Fibroblast of lung (primary cell): ENCODE measurements around the gene SSX3. TPM values are rescaled to one million over a fixed set of nuclear protein-coding genes. Genes with fewer than 3 reads are reported as not detected.
"Not testable (repeated sequence)": the region's sequence is repeated elsewhere in the genome, so short reads cannot be mapped to it uniquely, and the experiment has no call there.

ENCODE experiments used
- DNase-seq, 2 donors: peaks; one replicate each; pipeline versions ENCODE4 v3.0.0 to v3.0.0-alpha.2; 2010; ENCODE audit warnings: low read depth in 2 of 2
- H2AFZ ChIP-seq: 2 replicates; pipeline ENCODE4 v1.5.1; 2012; ENCODE audit warnings: low read length, control low read depth, inconsistent platforms
- H3K27ac ChIP-seq: 2 replicates; pipeline ENCODE4 v1.5.1; 2011; ENCODE audit warnings: low read length, control low read depth; ENCODE audit not compliant: insufficient read depth
- H3K27me3 ChIP-seq: 2 replicates; pipeline ENCODE4 v1.5.1; 2011; ENCODE audit warnings: mild to moderate bottlenecking, low read length; ENCODE audit not compliant: control insufficient read depth, insufficient read depth
- H3K36me3 ChIP-seq: 2 replicates; pipeline ENCODE4 v1.5.1; 2011; ENCODE audit warnings: low read length; ENCODE audit not compliant: control insufficient read depth, insufficient read depth
- H3K4me1 ChIP-seq: 2 replicates; pipeline ENCODE4 v1.5.1; 2011; ENCODE audit warnings: low read length; ENCODE audit not compliant: control insufficient read depth, insufficient read depth; ENCODE audit errors: extremely low read depth
- H3K4me2 ChIP-seq: 2 replicates; pipeline ENCODE4 v1.5.1; 2011; ENCODE audit warnings: low read length, control low read depth; ENCODE audit not compliant: insufficient read depth; ENCODE audit errors: extremely low read depth
- H3K4me3 ChIP-seq, 4 experiments: fragments of 200-600 bp in 1 of 4; sonication (generic) in 1 of 4; replicated peaks in 1 of 4; 2 replicates each; pipeline ENCODE4 v1.5.1; 2011 to 2016; ENCODE audit warnings: low read length in 4 of 4, low read depth in 3 of 4, mild to moderate bottlenecking in 3 of 4, control low read depth in 2 of 4, inconsistent platforms in 1 of 4, mixed read lengths in 1 of 4; ENCODE audit not compliant: insufficient read depth in 1 of 4; ENCODE audit errors: control extremely low read depth in 1 of 4
- H3K79me2 ChIP-seq: 2 replicates; pipeline ENCODE4 v1.5.1; 2012; ENCODE audit warnings: mild to moderate bottlenecking, low read length, inconsistent platforms; ENCODE audit not compliant: control insufficient read depth, insufficient read depth
- H3K9ac ChIP-seq: 2 replicates; pipeline ENCODE4 v1.5.1; 2011; ENCODE audit warnings: mild to moderate bottlenecking, low read length, control low read depth; ENCODE audit not compliant: insufficient read depth
- H3K9me3 ChIP-seq: 2 replicates; pipeline ENCODE4 v1.5.1; 2012; ENCODE audit warnings: low read depth, low read length; ENCODE audit not compliant: control insufficient read depth, insufficient read depth
- H4K20me1 ChIP-seq: 2 replicates; pipeline ENCODE4 v1.5.1; 2011; ENCODE audit warnings: low read length; ENCODE audit not compliant: control insufficient read depth, insufficient read depth; ENCODE audit errors: extremely low read depth
- CTCF ChIP-seq, 2 donors: IDR thresholded peaks in 1 of 2; conservative IDR thresholded peaks in 1 of 2; 1 replicate in 1 of 2; 2 replicates in 1 of 2; pipeline ENCODE4 v1.5.1; 2011 to 2012; ENCODE audit warnings: low read length in 2 of 2, control low read depth in 1 of 2, inconsistent platforms in 1 of 2, low read depth in 1 of 2, mild to moderate bottlenecking in 1 of 2
- EZH2 ChIP-seq: IDR thresholded peaks from 2 replicates; pipeline ENCODE4 v1.5.1; 2012; ENCODE audit warnings: low read length, control low read depth, mild to moderate bottlenecking; ENCODE audit errors: missing control alignments
- polyA plus RNA-seq, 2 donors: library from polyadenylated mRNA; depleted of rRNA in 1 of 2; stranded (reverse) in 1 of 2; unstranded in 1 of 2; fragments of >200 nt; gene quantifications; 2 replicates each; pipeline ENCODE4 v1.2.1, GENCODE V29; 2011 to 2012; ENCODE audit warnings: missing spikeins in 1 of 2
- total RNA-seq: library from RNA; depleted of rRNA; stranded (reverse); fragments of >200 nt; gene quantifications from 2 replicates; pipeline ENCODE4 v1.2.1, GENCODE V29; 2014

The SSX3 gene
- total and polyA plus RNA-seq, 2 donors (not counting 1 experiment from before 2014, with no cell fraction given): not detected

DNA sequence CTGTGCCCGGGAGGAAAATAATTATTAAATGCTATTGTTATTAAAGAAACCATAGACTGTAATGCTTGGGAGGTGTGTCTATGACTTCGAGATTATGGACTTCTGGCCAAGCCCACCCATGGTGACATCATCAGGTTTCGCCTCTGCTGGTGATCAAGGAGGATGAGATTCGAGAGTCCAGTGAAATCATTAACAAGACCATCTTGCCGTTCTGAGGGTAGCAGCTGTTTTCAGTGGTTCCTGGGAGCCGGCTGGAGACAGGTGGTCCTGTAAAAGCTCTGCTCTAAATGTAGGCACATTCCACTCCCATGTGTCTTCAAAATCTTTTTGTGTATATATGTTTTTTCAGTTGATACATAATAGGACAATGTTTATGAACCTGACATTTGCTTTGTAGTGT is 2.8 kb upstream of the SSX3 start:
- H3K4me1 ChIP-seq, H4K20me1 ChIP-seq, H3K79me2 ChIP-seq, H3K27ac ChIP-seq, H3K36me3 ChIP-seq, H3K9ac ChIP-seq, H3K4me2 ChIP-seq, DNase-seq, H3K4me3 ChIP-seq, H2AFZ ChIP-seq, H3K27me3 ChIP-seq, H3K9me3 ChIP-seq: not testable (repeated sequence)

DNA sequence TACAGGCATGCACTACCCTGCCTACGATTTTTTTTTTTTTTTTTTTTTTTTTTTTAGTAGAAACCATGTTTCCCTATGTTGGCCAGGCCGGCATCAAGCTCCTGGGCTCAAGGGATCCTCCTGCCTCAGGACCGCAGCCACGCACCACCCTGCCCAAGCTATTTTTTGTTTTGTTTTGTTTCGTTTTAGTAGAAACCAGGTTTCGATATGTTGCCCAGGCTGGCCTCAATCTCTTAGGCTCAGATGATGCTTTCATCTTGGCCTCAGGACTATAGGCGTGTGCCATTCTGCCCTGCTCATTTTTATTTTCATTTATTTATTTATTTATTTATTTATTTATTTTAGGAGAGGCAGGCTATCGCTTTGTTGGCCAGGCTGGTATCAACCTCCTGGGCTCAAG is 1.2 kb upstream of the SSX3 start:
- Histone ChIP-seq H2AFZ (no peak overlapping the region), H3K79me2 (no peaks in the 10 kb centered on the region)
- TF ChIP-seq CTCF (conservative IDR thresholded peaks at IDR 0.05 in 1 of 2, IDR thresholded peaks at IDR 0.05 in 1 of 2; ENCODE audit: low read depth in 1 of 2, low read length in 2 of 2) (no peak), EZH2 (no peak)

DNA sequence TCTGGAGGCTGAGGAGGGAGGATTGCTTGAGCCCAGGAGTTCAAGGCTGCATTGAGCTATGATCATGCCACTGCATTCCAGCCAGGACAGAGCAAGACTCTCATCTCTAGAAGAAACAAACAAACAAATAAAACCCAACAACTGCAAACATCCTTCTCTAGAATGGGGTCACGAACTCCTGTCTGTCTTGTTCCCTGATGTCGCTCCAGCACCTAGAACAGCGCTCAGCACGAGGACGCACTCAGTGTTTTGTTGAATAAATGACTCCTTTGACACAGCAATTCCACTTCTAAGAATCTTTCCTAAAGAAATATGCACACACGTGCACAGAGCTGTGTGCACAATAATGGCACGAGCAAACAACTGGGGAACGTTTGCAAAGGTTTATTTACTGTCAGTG is 10.4 kb downstream of the SSX3 start:
- DNase-seq: not testable (repeated sequence)

More for the DNA sequence above, 1.2 kb upstream of the SSX3 start:
- H3K4me3 ChIP-seq: no peak overlapping the region
- H3K27me3 ChIP-seq: no peaks in the 10 kb centered on the region
- no peak for DNase-seq
- no peaks in the 10 kb centered on the region for H3K9me3 ChIP-seq
- no peaks in the 10 kb centered on the region for H4K20me1 ChIP-seq
- H3K4me2 ChIP-seq: no peak overlapping the region
- no peaks in the 10 kb centered on the region for H3K36me3 ChIP-seq
- H3K9ac ChIP-seq: no peak overlapping the region
- H3K4me1 ChIP-seq: no peaks in the 10 kb centered on the region
- H3K27ac ChIP-seq: no peak overlapping the region

GRCh38 chrX:48313996-48314395 is 42.5 kb downstream of the SSX3 start:
- H3K27me3 ChIP-seq, H3K27ac ChIP-seq, H3K79me2 ChIP-seq, DNase-seq, H3K4me1 ChIP-seq, H2AFZ ChIP-seq, H3K36me3 ChIP-seq, H3K4me3 ChIP-seq, H3K9ac ChIP-seq, H3K9me3 ChIP-seq, H3K4me2 ChIP-seq, H4K20me1 ChIP-seq: not testable (repeated sequence)

More for the DNA sequence above, 10.4 kb downstream of the SSX3 start:
- not testable (repeated sequence) for H3K27ac ChIP-seq, H3K9me3 ChIP-seq, H2AFZ ChIP-seq, H3K36me3 ChIP-seq, H3K4me3 ChIP-seq, H3K79me2 ChIP-seq, H3K9ac ChIP-seq, H3K27me3 ChIP-seq, H4K20me1 ChIP-seq, H3K4me1 ChIP-seq, H3K4me2 ChIP-seq
